Caco-2 (cell line): ENCODE measurements around the gene PEX5. TPM values are rescaled to one million over a fixed set of nuclear protein-coding genes. Genes with fewer than 3 reads are reported as not detected.
"Not testable (repeated sequence)": the region's sequence is repeated elsewhere in the genome, so short reads cannot be mapped to it uniquely, and the experiment has no call there.

ENCODE experiments used
- BruUV-seq: library from RNA; stranded (reverse); fragments of 400-500 nt; replicated peaks from 2 replicates; lab custom pipeline; 2021; lab: Mats Ljungman, UMichigan
- CTCF ChIA-PET: fragments of 300-600 bp; sonication (Branson Sonifier 250); formaldehyde crosslinking; loops from one replicate; lab custom pipeline; 2022; ENCODE audit warnings: antibody characterized with exemption; lab: Charles Lee
- POLR2A ChIA-PET: fragments of 300-600 bp; sonication (Branson Sonifier 250); formaldehyde crosslinking; loops from one replicate; lab custom pipeline; 2022; ENCODE audit warnings: antibody characterized with exemption; lab: Charles Lee
- DNase-seq, 2 experiments: peaks; one replicate each; pipeline versions ENCODE4 v3.0.0 to v3.0.0-alpha.2; 2020 to 2022
- H3K27me3 ChIP-seq: replicated peaks from 2 replicates; pipeline ENCODE4 v1.6.0; 2011; ENCODE audit warnings: low read length; ENCODE audit not compliant: control insufficient read depth, insufficient read depth
- H3K36me3 ChIP-seq: 2 replicates; pipeline ENCODE4 v1.5.1; 2011; ENCODE audit warnings: low read length; ENCODE audit not compliant: control insufficient read depth, insufficient read depth
- H3K4me1 ChIP-seq: fragments of 250-450 bp; sonication (Bioruptor Pico); 2 replicates; pipeline ENCODE4 v1.5.1; 2020; ENCODE audit warnings: mild to moderate bottlenecking
- H3K4me3 ChIP-seq: 2 replicates; pipeline ENCODE4 v1.5.1; 2011; ENCODE audit warnings: low read depth, mild to moderate bottlenecking, control low read depth, low read length
- H3K9me3 ChIP-seq: fragments of 250-450 bp; sonication (Bioruptor Pico); 2 replicates; pipeline ENCODE4 v1.5.1; 2020; ENCODE audit warnings: mild to moderate bottlenecking, moderate library complexity
- H3K27ac Mint-ChIP-seq: one replicate; pipeline ENCODE4 v1.8.0; 2022; ENCODE audit warnings: mixed read lengths; ENCODE audit not compliant: unreplicated experiment
- H3K27me3 Mint-ChIP-seq: one replicate; pipeline ENCODE4 v1.8.0; 2022; ENCODE audit warnings: mixed read lengths; ENCODE audit not compliant: insufficient read depth, unreplicated experiment
- H3K36me3 Mint-ChIP-seq: one replicate; pipeline ENCODE4 v1.8.0; 2022; ENCODE audit warnings: mild to moderate bottlenecking, mixed read lengths; ENCODE audit not compliant: insufficient read depth, unreplicated experiment
- H3K4me1 Mint-ChIP-seq: one replicate; pipeline ENCODE4 v1.8.0; 2022; ENCODE audit warnings: low read depth, mixed read lengths; ENCODE audit not compliant: unreplicated experiment
- H3K4me3 Mint-ChIP-seq: one replicate; pipeline ENCODE4 v1.8.0; 2022; ENCODE audit warnings: mild to moderate bottlenecking, moderate library complexity, mixed read lengths; ENCODE audit not compliant: unreplicated experiment
- H3K9me3 Mint-ChIP-seq: one replicate; pipeline ENCODE4 v1.8.0; 2022; ENCODE audit warnings: mixed read lengths; ENCODE audit not compliant: unreplicated experiment
- intact Hi-C: fragments of 100-400 bp; cut with micrococcal nuclease; formaldehyde crosslinking; loops from one replicate; pipeline ENCODE4 v1.10.0; 2022; ENCODE audit not compliant: unreplicated experiment
- total RNA-seq: library from RNA; stranded (reverse); gene quantifications from 2 replicates; pipeline ENCODE4 v1.2.3, GENCODE V29; 2022
- TF ChIP-seq, protein P1 (sequence below), 2 experiments: fragments of 200-600 bp in 1 of 2; IDR thresholded peaks; 1 replicate in 1 of 2; 2 replicates in 1 of 2; pipeline versions ENCODE4 v1.5.1 to v1.8.0; 2011 to 2022; ENCODE audit warnings: antibody characterized with exemption in 1 of 2, control low read depth in 1 of 2, inconsistent platforms in 1 of 2, low read depth in 1 of 2, low read length in 1 of 2, mild to moderate bottlenecking in 1 of 2, moderate library complexity in 1 of 2; ENCODE audit not compliant: insufficient read depth in 1 of 2, severe bottlenecking in 1 of 2, unreplicated experiment in 1 of 2

Gene PEX5
- total RNA-seq, 1 experiment from 2014 or later: 74.5 TPM

DNA sequence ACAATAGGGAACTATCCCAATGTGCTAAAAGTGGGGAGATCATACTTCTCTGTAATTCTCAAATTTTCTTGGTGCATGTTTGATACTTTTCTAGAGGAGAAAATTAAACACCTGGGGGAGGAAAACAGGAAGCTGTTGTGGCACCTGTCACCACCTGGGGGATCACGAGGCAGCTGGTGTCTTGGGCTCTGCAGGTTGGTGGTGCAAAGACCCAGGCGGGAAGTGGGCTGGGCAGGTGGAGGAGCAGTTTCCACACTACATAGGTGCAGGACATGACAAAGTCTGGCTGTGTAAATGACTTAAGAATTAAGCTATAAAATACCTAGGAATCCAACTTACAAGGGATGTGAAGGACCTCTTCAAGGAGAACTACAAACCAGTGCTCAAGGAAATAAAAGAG lies 23.2 kb downstream of the PEX5 start:
- Mint-ChIP-seq H3K36me3 (peaks cover 56% of the 10 kb centered on the region), H3K4me1 (no peaks in the 10 kb centered on the region), H3K4me3 (no peak overlapping the region), H3K27me3 (no peaks in the 10 kb centered on the region), H3K27ac (no peak overlapping the region), H3K9me3 (no peaks in the 10 kb centered on the region)
- intact Hi-C loops: no loop called here
- DNase-seq: no peak
- 0 out of 2 replicates have a peak, but pooled peaks cover 5% of the 10 kb centered on the region for H3K9me3 ChIP-seq
- H3K4me1 ChIP-seq: no peaks in the 10 kb centered on the region
- H3K4me3 ChIP-seq: no peak overlapping the region
- CTCF ChIA-PET: no interaction called here
- no peaks in the 10 kb centered on the region for H3K27me3 ChIP-seq
- TF ChIP-seq, protein P1, sequence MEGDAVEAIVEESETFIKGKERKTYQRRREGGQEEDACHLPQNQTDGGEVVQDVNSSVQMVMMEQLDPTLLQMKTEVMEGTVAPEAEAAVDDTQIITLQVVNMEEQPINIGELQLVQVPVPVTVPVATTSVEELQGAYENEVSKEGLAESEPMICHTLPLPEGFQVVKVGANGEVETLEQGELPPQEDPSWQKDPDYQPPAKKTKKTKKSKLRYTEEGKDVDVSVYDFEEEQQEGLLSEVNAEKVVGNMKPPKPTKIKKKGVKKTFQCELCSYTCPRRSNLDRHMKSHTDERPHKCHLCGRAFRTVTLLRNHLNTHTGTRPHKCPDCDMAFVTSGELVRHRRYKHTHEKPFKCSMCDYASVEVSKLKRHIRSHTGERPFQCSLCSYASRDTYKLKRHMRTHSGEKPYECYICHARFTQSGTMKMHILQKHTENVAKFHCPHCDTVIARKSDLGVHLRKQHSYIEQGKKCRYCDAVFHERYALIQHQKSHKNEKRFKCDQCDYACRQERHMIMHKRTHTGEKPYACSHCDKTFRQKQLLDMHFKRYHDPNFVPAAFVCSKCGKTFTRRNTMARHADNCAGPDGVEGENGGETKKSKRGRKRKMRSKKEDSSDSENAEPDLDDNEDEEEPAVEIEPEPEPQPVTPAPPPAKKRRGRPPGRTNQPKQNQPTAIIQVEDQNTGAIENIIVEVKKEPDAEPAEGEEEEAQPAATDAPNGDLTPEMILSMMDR (IDR thresholded peaks at IDR 0.05; ENCODE audit: insufficient read depth in 1 of 2, low read depth in 1 of 2, low read length in 1 of 2, severe bottlenecking in 1 of 2, unreplicated experiment in 1 of 2): no peak
- POLR2A ChIA-PET: no interaction called here
- no TSS peak for BruUV-seq
- peaks cover 3% of the 10 kb centered on the region; the same call in 1 of the 2 replicates for H3K36me3 ChIP-seq

DNA sequence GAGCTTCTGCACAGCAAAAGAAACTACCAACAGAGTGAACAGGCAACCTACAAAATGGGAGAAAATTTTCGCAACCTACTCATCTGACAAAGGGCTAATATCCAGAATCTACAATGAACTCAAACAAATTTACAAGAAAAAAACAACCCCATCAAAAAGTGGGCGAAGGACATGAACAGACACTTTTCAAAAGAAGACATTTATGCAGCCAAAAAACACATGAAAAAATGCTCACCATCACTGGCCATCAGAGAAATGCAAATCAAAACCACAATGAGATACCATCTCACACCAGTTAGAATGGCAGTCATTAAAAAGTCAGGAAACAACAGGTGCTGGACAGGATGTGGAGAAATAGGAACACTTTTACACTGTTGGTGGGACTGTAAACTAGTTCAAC lies 24.3 kb downstream of the PEX5 start:
- peaks cover 45% of the 10 kb centered on the region for H3K36me3 Mint-ChIP-seq
- H3K4me3 ChIP-seq, H3K4me3 Mint-ChIP-seq, CTCF ChIA-PET, H3K4me1 ChIP-seq, H3K27me3 ChIP-seq, H3K9me3 ChIP-seq, H3K27me3 Mint-ChIP-seq, POLR2A ChIA-PET, H3K9me3 Mint-ChIP-seq, BruUV-seq, DNase-seq, H3K27ac Mint-ChIP-seq, intact Hi-C loops, H3K36me3 ChIP-seq, H3K4me1 Mint-ChIP-seq: not testable (repeated sequence)

DNA sequence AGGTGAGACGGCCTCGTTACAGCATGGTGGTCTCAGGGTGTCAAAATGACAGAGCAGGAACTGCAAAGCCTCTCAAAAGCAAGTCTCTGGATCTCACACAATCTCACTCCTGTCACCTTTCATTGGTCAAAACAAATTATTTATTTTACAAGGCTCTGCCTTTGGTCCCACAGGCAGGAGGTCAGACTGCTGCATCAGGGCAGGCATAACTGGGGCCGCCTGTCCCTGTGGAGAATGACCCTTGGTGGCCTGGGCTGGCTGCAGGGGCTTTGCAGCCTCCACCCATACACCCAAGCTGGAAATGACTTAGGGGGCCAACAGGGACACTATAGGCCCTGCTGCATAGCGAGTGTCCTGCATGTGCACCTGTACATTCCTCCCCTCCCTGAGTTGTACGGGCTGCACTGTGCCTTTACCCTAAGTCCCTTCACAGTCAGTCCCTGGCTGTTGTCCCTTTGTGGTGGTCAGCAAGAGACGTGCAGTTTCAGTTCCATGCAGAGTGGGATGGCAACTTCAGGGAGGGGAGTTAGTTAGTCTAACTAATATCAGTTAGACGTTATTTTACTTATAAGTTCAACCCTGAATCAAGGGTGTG lies 28.1 kb downstream of the PEX5 start:
- Mint-ChIP-seq H3K36me3 (peaks cover 11% of the 10 kb centered on the region), H3K27ac (no peak overlapping the region), H3K4me1 (no peaks in the 10 kb centered on the region), H3K9me3 (no peaks in the 10 kb centered on the region), H3K4me3 (no peak overlapping the region), H3K27me3 (no peaks in the 10 kb centered on the region)
- intact Hi-C loops: no loop called here
- POLR2A ChIA-PET: no interaction called here
- H3K27me3 ChIP-seq: no peaks in the 10 kb centered on the region
- no TSS peak for BruUV-seq
- H3K4me1 ChIP-seq: no peaks in the 10 kb centered on the region
- 0 out of 2 replicates have a peak, but pooled peaks cover 3% of the 10 kb centered on the region for H3K9me3 ChIP-seq
- H3K4me3 ChIP-seq: no peak overlapping the region
- TF ChIP-seq, protein P1 (IDR thresholded peaks at IDR 0.05; ENCODE audit: insufficient read depth in 1 of 2, low read depth in 1 of 2, low read length in 1 of 2, severe bottlenecking in 1 of 2, unreplicated experiment in 1 of 2): no peak
- H3K36me3 ChIP-seq: no peaks in the 10 kb centered on the region; the same call in 1 of the 2 replicates
- DNase-seq: no peak
- CTCF ChIA-PET: no interaction called here
